ENCODE data around the gene SERPINA3. TPM values are rescaled to one million over a fixed set of nuclear protein-coding genes. Genes with fewer than 3 reads are reported as not detected.

Gene SERPINA3
- total RNA-seq, 1 donor from 2014 or later, result not detected

- H3K4me3 Mint-ChIP-seq, result no peak overlapping the region
- no peak overlapping the region for H3K27ac Mint-ChIP-seq (ENCODE audit: unreplicated experiment)
- DNase-seq (ENCODE audit: low read depth, low spot score), result no peak
- no peaks in the 10 kb centered on the region for H3K9me3 Mint-ChIP-seq
- H3K4me1 Mint-ChIP-seq, result peaks cover 6% of the 10 kb centered on the region
- H3K27me3 Mint-ChIP-seq (ENCODE audit: low read depth), result peaks cover 30% of the 10 kb centered on the region
- TF ChIP-seq, protein P1, sequence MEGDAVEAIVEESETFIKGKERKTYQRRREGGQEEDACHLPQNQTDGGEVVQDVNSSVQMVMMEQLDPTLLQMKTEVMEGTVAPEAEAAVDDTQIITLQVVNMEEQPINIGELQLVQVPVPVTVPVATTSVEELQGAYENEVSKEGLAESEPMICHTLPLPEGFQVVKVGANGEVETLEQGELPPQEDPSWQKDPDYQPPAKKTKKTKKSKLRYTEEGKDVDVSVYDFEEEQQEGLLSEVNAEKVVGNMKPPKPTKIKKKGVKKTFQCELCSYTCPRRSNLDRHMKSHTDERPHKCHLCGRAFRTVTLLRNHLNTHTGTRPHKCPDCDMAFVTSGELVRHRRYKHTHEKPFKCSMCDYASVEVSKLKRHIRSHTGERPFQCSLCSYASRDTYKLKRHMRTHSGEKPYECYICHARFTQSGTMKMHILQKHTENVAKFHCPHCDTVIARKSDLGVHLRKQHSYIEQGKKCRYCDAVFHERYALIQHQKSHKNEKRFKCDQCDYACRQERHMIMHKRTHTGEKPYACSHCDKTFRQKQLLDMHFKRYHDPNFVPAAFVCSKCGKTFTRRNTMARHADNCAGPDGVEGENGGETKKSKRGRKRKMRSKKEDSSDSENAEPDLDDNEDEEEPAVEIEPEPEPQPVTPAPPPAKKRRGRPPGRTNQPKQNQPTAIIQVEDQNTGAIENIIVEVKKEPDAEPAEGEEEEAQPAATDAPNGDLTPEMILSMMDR (conservative IDR thresholded peaks at IDR 0.05), result no peak
- H3K36me3 Mint-ChIP-seq (ENCODE audit: low read depth), result no peaks in the 10 kb centered on the region
Measured at GRCh38 chr14:94586635-94587034, 25.6 kb upstream of the SERPINA3 start.

DNA sequence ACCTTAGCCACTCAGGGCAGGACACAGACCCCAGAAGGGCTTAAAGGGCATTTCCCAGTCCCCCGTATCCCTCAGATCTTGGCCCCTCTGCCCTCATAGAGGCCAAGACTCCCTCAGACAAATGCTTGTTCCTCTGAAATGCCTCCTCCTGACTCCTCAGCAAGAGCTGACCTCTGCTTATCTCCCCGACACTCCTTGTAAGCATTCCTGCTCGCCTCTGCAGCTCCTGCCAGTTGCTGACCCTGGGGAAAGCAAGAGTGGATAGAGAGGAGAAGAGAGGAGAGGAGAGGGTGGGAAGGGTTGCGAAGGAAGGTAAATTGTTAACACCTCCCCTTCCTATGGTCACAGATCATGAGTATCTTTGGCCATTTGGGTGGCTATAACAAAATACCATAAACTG lies 23.9 kb upstream of the SERPINA3 start:
- no peak overlapping the region for H3K4me3 Mint-ChIP-seq

DNA sequence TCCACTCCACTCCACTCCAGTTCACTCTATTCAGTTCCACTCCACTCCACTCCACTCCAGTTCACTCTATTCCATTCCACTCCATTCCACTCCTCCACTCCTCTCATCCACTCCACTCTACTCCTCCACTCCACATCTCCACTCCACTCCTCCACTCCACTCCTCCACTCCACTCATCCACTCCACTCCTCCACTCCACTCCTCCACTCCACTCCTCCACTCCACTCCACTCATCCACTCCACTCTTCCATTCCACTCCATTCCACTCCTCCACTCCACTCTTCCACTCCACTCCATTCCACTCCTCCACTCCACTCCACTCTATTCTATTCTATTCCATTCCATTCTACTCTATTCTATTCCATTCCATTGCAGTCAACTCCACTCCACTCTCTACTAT lies 21.1 kb upstream of the SERPINA3 start:
- Mint-ChIP-seq H3K9me3 (no peaks in the 10 kb centered on the region), H3K27ac (ENCODE audit: unreplicated experiment) (no peak overlapping the region), H3K27me3 (ENCODE audit: low read depth) (peaks cover 64% of the 10 kb centered on the region), H3K4me1 (peaks cover 23% of the 10 kb centered on the region), H3K4me3 (no peak overlapping the region), H3K36me3 (ENCODE audit: low read depth) (no peaks in the 10 kb centered on the region)
- TF ChIP-seq, protein P1 (conservative IDR thresholded peaks at IDR 0.05), result no peak
- no peak for DNase-seq (ENCODE audit: low read depth, low spot score)

More for the DNA sequence above, 23.9 kb upstream of the SERPINA3 start:
- Mint-ChIP-seq H3K36me3 (ENCODE audit: low read depth) (no peaks in the 10 kb centered on the region), H3K9me3 (no peaks in the 10 kb centered on the region), H3K27ac (ENCODE audit: unreplicated experiment) (no peak overlapping the region), H3K27me3 (ENCODE audit: low read depth) (peaks cover 42% of the 10 kb centered on the region), H3K4me1 (no peaks in the 10 kb centered on the region)
- no peak for DNase-seq (ENCODE audit: low read depth, low spot score)
- TF ChIP-seq, protein P1 (conservative IDR thresholded peaks at IDR 0.05), result no peak

- TF ChIP-seq, protein P1 (conservative IDR thresholded peaks at IDR 0.05), result no peak
- H3K27ac Mint-ChIP-seq (ENCODE audit: unreplicated experiment), result no peak overlapping the region
- peaks cover 26% of the 10 kb centered on the region for H3K4me1 Mint-ChIP-seq
- no peak for DNase-seq (ENCODE audit: low read depth, low spot score)
- H3K36me3 Mint-ChIP-seq (ENCODE audit: low read depth), result no peaks in the 10 kb centered on the region
- H3K27me3 Mint-ChIP-seq (ENCODE audit: low read depth), result peaks cover 70% of the 10 kb centered on the region
- no peaks in the 10 kb centered on the region for H3K9me3 Mint-ChIP-seq
- H3K4me3 Mint-ChIP-seq, result no peak overlapping the region
Measured at GRCh38 chr14:94591871-94592270, 20.3 kb upstream of the SERPINA3 start.

GRCh38 chr14:94592457-94592856 lies 19.7 kb upstream of the SERPINA3 start:
- DNase-seq (ENCODE audit: low read depth, low spot score), result no peak
- TF ChIP-seq, protein P1 (conservative IDR thresholded peaks at IDR 0.05), result no peak
- peaks cover 71% of the 10 kb centered on the region for H3K27me3 Mint-ChIP-seq (ENCODE audit: low read depth)
- no peaks in the 10 kb centered on the region for H3K36me3 Mint-ChIP-seq (ENCODE audit: low read depth)
- H3K4me1 Mint-ChIP-seq, result peaks cover 26% of the 10 kb centered on the region
- H3K4me3 Mint-ChIP-seq, result no peak overlapping the region
- H3K27ac Mint-ChIP-seq (ENCODE audit: unreplicated experiment), result no peak overlapping the region
- H3K9me3 Mint-ChIP-seq, result no peaks in the 10 kb centered on the region

- no peak for DNase-seq (ENCODE audit: low read depth, low spot score)
- H3K4me3 Mint-ChIP-seq, result no peak overlapping the region
- TF ChIP-seq, protein P1 (conservative IDR thresholded peaks at IDR 0.05), result no peak
- H3K27me3 Mint-ChIP-seq (ENCODE audit: low read depth), result peaks cover 65% of the 10 kb centered on the region
- no peak overlapping the region for H3K27ac Mint-ChIP-seq (ENCODE audit: unreplicated experiment)
- no peaks in the 10 kb centered on the region for H3K9me3 Mint-ChIP-seq
- peaks cover 26% of the 10 kb centered on the region for H3K4me1 Mint-ChIP-seq
- no peaks in the 10 kb centered on the region for H3K36me3 Mint-ChIP-seq (ENCODE audit: low read depth)
Measured at GRCh38 chr14:94593376-94593748, 18.8 kb upstream of the SERPINA3 start.

Data from neural crest cell (in vitro differentiated cells).